ENCODE measurements around the gene SAFB2. TPM values are rescaled to one million over a fixed set of nuclear protein-coding genes. Genes with fewer than 3 reads are reported as not detected.

SAFB2 gene
- 37.7 TPM for polyA plus RNA-seq (2012; ENCODE audit: missing spikeins)

DNA sequence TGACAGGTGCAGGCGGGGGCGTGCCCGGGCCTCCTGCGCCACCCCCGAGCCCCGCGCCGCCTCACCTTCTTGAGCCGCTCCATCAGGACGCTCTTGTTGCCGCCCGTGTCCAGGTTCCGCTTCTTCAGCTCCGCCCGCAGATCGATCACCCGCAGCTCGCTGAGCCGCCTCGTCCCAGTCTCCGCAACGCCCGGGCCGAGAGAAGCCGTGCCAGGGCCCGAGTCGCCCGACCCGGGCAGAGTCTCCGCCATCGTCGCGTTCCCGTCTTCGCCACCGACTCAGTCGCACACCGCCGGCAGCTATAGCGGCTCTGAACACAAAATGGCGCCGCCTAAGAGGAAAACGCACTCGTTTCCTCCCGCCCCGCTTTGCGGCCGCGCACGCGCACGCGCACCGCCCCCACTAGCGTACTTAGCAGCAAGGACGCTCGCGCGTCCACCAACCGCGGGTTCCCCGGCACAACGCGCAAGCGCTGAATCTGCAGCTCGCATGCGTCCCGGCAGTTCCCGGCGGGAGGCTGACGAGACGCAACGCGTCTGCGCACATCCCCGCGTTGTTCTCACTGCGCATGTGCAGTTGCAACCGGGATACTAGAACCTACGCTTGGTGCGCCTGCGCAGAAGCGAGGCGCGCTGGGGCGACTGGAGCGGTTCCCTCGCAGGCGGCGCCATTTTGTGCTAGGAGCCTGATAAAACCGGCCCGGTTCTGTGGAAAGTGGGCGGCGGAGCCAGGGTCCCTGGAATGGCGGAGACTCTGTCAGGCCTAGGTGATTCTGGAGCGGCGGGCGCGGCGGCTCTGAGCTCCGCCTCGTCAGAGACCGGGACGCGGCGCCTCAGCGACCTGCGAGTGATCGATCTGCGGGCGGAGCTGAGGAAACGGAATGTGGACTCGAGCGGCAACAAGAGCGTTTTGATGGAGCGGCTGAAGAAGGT lies at the start of gene SAFB2, which contains the start of gene SAFB:
SAFB2 (minus strand) TSS at position 312 of the 932 bp plus-strand sequence; CDS start at position 251, 61 bp downstream.
SAFB (plus strand) TSS at position 619 of the 932 bp plus-strand sequence; CDS start at position 742, 123 bp downstream.
- DNase-seq (ENCODE audit: insufficient read length) (peak; percentile 91), FAIRE-seq (peak; percentile 100)
- peak; percentile 93 for TF ChIP-seq POLR2AphosphoS5 (IDR thresholded peaks at IDR 0.05; ENCODE audit: low read depth, low read length)
- peak; percentile 98 for TF ChIP-seq POLR2A (IDR thresholded peaks at IDR 0.05; ENCODE audit: low read depth, low read length)
- peak; percentile 83 for TF ChIP-seq TAF1 (IDR thresholded peaks at IDR 0.05; ENCODE audit: borderline replicate concordance, low read depth, low read length)

- DNase-seq (ENCODE audit: insufficient read length) (no peak), FAIRE-seq (no peak)
- TF ChIP-seq TAF1 (IDR thresholded peaks at IDR 0.05; ENCODE audit: borderline replicate concordance, low read depth, low read length) (no peak), POLR2A (IDR thresholded peaks at IDR 0.05; ENCODE audit: low read depth, low read length) (no peak), POLR2AphosphoS5 (IDR thresholded peaks at IDR 0.05; ENCODE audit: low read depth, low read length) (no peak)
Measured at GRCh38 chr19:5671600-5671999, 49.0 kb upstream of the SAFB2 start.

DNA sequence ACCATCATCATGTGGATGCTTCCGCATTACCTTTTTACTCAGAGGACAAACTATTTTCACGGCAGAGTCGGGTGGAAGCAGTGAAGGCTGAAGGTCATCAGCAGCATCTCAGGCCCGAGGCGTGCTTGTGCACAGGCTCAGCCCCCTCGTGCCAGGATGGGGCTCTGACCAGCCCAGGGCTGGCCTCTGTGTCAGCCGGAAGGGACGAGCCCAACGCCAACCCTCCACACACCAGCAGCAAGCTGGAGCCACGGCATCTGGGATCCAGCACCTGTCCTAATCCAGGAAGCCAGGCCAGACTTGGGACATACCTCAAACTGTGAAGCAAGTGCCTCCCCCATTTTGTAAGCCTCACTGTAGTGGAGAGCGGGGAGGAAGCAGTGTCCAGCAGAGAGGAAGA lies 46.6 kb upstream of the SAFB2 start:
- FAIRE-seq (no peak), DNase-seq (ENCODE audit: insufficient read length) (no peak)
- TF ChIP-seq POLR2AphosphoS5 (IDR thresholded peaks at IDR 0.05; ENCODE audit: low read depth, low read length) = no peak; the same call in 1 of the 2 replicates
- peak; percentile 32; the same call in 1 of the 2 replicates for TF ChIP-seq POLR2A (IDR thresholded peaks at IDR 0.05; ENCODE audit: low read depth, low read length)

- TF ChIP-seq TAF1 (IDR thresholded peaks at IDR 0.05; ENCODE audit: borderline replicate concordance, low read depth, low read length) = no peak
- no peak for TF ChIP-seq POLR2A (IDR thresholded peaks at IDR 0.05; ENCODE audit: low read depth, low read length)
- TF ChIP-seq POLR2AphosphoS5 (IDR thresholded peaks at IDR 0.05; ENCODE audit: low read depth, low read length) = no peak
- DNase-seq (ENCODE audit: insufficient read length) (no peak), FAIRE-seq (no peak)
Measured at GRCh38 chr19:5667751-5668271, 45.2 kb upstream of the SAFB2 start.

DNA sequence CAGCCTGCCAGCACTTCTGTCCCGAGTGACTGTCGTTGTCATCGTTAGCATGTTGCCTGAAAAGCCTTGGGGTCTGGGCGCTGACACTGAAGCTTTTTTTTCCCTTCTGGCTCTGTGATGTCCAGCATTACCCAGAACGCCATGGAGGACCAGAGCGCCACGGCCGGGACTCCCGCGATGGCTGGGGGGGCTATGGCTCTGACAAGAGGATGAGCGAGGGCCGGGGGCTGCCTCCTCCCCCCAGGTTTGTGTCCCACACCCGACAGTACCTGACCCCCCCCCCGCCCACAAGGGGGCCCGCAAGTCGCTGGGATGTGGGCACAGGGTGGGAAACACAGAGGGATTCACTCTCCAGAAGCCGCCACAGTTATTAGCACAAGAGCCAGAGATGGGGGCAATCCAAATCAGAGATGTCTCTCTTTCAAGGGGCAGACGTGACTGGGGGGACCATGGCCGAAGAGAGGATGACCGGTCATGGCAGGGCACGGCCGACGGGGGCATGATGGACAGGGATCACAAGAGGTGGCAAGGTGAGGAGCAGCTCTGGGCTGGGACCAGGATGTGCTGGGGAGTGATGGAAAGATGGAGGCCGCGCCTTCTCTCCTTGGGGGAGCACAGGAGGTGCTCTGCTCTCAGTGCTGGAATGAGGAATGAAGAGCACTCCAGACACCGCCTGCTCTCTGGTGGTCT lies 44.5 kb upstream of the SAFB2 start:
- no peak for DNase-seq (ENCODE audit: insufficient read length)
- FAIRE-seq = no peak
- TF ChIP-seq TAF1 (IDR thresholded peaks at IDR 0.05; ENCODE audit: borderline replicate concordance, low read depth, low read length) (no peak), POLR2AphosphoS5 (IDR thresholded peaks at IDR 0.05; ENCODE audit: low read depth, low read length) (no peak), POLR2A (IDR thresholded peaks at IDR 0.05; ENCODE audit: low read depth, low read length) (no peak)

DNA sequence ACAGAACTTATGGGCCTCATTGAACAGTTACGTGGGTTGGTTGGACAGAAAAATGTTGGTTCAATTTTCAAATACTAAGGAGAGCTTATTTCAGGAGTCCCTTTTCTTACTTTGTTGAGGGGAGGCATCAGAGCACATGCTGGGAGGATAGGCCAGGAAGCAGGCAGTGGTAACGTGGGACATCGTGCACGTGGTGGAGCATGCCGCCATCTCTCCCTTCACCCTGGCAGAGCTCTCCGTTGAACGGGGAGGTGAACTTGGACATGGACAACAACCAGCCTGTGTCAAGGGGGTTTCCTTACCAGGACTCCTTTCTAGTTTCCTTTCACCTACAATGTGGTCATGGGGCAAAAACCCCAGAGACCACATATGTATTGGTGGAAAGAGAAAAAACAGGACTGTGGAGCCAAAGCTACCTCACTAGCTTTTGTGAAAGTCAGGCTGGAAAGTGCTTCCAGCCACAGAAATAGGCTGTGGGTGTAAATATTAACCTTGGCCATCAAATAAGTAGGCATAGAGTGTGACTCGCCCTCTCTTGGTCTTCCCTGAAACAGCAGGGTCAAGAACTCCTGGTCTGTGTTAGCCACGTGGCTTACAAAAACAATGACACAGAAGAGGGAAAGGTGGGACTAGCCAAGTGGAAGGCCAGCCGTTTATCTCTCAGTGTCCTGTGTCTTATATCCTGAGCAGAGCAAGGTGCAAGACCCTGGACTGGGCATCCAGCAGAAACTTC lies 43.4 kb upstream of the SAFB2 start:
- FAIRE-seq (no peak), DNase-seq (ENCODE audit: insufficient read length) (no peak)
- no peak for TF ChIP-seq TAF1 (IDR thresholded peaks at IDR 0.05; ENCODE audit: borderline replicate concordance, low read depth, low read length)
- TF ChIP-seq POLR2AphosphoS5 (IDR thresholded peaks at IDR 0.05; ENCODE audit: low read depth, low read length) = 0 out of 2 replicates have a peak, but pooled peaks have one; percentile 19
- TF ChIP-seq POLR2A (IDR thresholded peaks at IDR 0.05; ENCODE audit: low read depth, low read length) = no peak

- no peak for DNase-seq (ENCODE audit: insufficient read length)
- TF ChIP-seq POLR2A (IDR thresholded peaks at IDR 0.05; ENCODE audit: low read depth, low read length) (no peak), TAF1 (IDR thresholded peaks at IDR 0.05; ENCODE audit: borderline replicate concordance, low read depth, low read length) (no peak), POLR2AphosphoS5 (IDR thresholded peaks at IDR 0.05; ENCODE audit: low read depth, low read length) (no peak)
- peak; percentile 63 for FAIRE-seq
Measured at GRCh38 chr19:5664515-5664914, 41.9 kb upstream of the SAFB2 start.

- TF ChIP-seq POLR2AphosphoS5 (IDR thresholded peaks at IDR 0.05; ENCODE audit: low read depth, low read length) (no peak), POLR2A (IDR thresholded peaks at IDR 0.05; ENCODE audit: low read depth, low read length) (no peak), TAF1 (IDR thresholded peaks at IDR 0.05; ENCODE audit: borderline replicate concordance, low read depth, low read length) (no peak)
- DNase-seq (ENCODE audit: insufficient read length) = no peak
- no peak for FAIRE-seq
Measured at GRCh38 chr19:5663904-5664303, 41.3 kb upstream of the SAFB2 start.

GRCh38 chr19:5661483-5661882 lies 38.9 kb upstream of the SAFB2 start:
- FAIRE-seq (no peak), DNase-seq (ENCODE audit: insufficient read length) (no peak)
- TF ChIP-seq TAF1 (IDR thresholded peaks at IDR 0.05; ENCODE audit: borderline replicate concordance, low read depth, low read length) (no peak), POLR2A (IDR thresholded peaks at IDR 0.05; ENCODE audit: low read depth, low read length) (no peak), POLR2AphosphoS5 (IDR thresholded peaks at IDR 0.05; ENCODE audit: low read depth, low read length) (0 out of 2 replicates have a peak, but pooled peaks have one; percentile 15)

- no peak for FAIRE-seq
- DNase-seq (ENCODE audit: insufficient read length) = no peak
- TF ChIP-seq POLR2A (IDR thresholded peaks at IDR 0.05; ENCODE audit: low read depth, low read length) (no peak), POLR2AphosphoS5 (IDR thresholded peaks at IDR 0.05; ENCODE audit: low read depth, low read length) (no peak), TAF1 (IDR thresholded peaks at IDR 0.05; ENCODE audit: borderline replicate concordance, low read depth, low read length) (no peak)
Measured at GRCh38 chr19:5655412-5655811, 32.8 kb upstream of the SAFB2 start.

Measured in GM12892 (cell line).